DMS 273 (cell line): ENCODE results near the gene NHS.

Source experiments
- DNase-seq: peaks from one replicate; lab custom pipeline; 2025; ENCODE audit not compliant: unreplicated experiment; lab: John Stamatoyannopoulos, UW

The NHS gene

DNA sequence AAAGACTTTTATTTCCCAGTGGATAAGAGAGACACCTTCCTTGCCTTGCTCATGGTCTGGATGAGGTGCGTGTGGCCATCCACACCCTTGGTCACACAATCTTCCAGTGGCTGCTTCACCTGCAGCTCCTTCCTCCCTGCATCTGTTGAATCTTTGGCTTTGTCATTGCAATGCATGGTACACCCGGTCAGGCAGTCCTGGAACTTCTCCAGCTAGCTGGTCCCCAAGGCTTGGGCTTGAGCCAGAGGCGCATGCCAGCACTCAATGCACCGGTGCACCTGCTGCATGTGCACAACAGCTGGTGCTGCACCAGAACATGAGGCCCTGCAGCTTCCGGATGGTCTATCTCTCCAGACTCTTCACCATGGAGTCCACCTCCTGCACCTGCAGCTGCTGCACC, 394.0 kb downstream of the NHS start:
- DNase-seq: no peak

DNA sequence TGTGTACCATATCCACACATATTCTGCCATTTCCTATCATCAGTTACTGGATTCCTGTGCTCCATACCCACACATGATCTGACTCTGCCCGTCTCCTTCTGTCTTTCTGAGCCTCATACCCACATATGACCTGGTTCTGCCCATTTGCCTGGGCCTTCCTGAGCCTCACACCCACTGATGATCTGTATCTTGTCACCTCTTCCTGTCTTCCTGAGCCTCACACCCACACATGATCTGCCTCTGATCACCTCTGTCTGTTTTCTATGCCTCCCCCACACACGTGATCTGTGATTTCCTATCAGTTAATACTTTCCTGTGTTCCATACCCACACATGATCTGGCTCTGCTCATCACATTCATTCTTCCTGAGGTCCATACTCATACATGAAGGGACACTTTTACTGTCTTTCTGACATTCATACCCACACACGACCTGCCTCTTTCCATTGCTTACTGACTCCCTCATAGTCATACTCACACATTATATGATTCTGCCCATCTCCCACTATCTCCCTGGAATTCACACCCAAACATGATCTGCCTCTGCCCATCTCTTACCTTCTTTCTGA, 394.8 kb downstream of the NHS start:
- DNase-seq: no peak

- no peak for DNase-seq
These were observed 398.3 kb downstream of the NHS start for GRCh38 chrX:17773221-17773876.

- DNase-seq: no peak
These were observed 399.1 kb downstream of the NHS start for GRCh38 chrX:17774053-17774452.

- no peak for DNase-seq
These were observed 404.0 kb downstream of the NHS start for GRCh38 chrX:17778997-17779396.

GRCh38 chrX:17779434-17779833, 404.4 kb downstream of the NHS start:
- no peak for DNase-seq
